ENCODE results near the gene DPF1.

Gene DPF1

GRCh38 chr19:38163419-38164290 is 60.4 kb downstream of the DPF1 start:
- Histone ChIP-seq H3K27ac (ENCODE audit: low read depth, low read length) (no peak overlapping the region), H3K4me1 (ENCODE audit: control insufficient read depth, insufficient read depth, low read length, unreplicated experiment) (no peaks in the 10 kb centered on the region), H3K4me3 (ENCODE audit: low read depth, low read length) (no peak overlapping the region), H3K27me3 (ENCODE audit: insufficient read depth, low read length) (no peaks in the 10 kb centered on the region), H2AFZ (ENCODE audit: low read length, unreplicated experiment) (no peak overlapping the region), H3K79me2 (ENCODE audit: control insufficient read depth, insufficient read depth, low read length, unreplicated experiment) (no peaks in the 10 kb centered on the region), H3K36me3 (ENCODE audit: insufficient read depth, low read length) (peaks cover 7% of the 10 kb centered on the region; the same call in 1 of the 2 replicates)

GRCh38 chr19:38162632-38163031 is 61.4 kb downstream of the DPF1 start:
- Histone ChIP-seq H3K79me2 (ENCODE audit: control insufficient read depth, insufficient read depth, low read length, unreplicated experiment) (no peaks in the 10 kb centered on the region), H3K36me3 (ENCODE audit: insufficient read depth, low read length) (peaks cover 7% of the 10 kb centered on the region; the same call in 1 of the 2 replicates), H3K4me1 (ENCODE audit: control insufficient read depth, insufficient read depth, low read length, unreplicated experiment) (no peaks in the 10 kb centered on the region), H3K27ac (ENCODE audit: low read depth, low read length) (no peak overlapping the region), H3K27me3 (ENCODE audit: insufficient read depth, low read length) (no peaks in the 10 kb centered on the region), H2AFZ (ENCODE audit: low read length, unreplicated experiment) (no peak overlapping the region), H3K4me3 (ENCODE audit: low read depth, low read length) (no peak overlapping the region)

- Histone ChIP-seq H3K4me1 (ENCODE audit: control insufficient read depth, insufficient read depth, low read length, unreplicated experiment) (no peaks in the 10 kb centered on the region), H3K27me3 (ENCODE audit: insufficient read depth, low read length) (no peaks in the 10 kb centered on the region), H3K36me3 (ENCODE audit: insufficient read depth, low read length) (peaks cover 7% of the 10 kb centered on the region; the same call in 1 of the 2 replicates), H3K79me2 (ENCODE audit: control insufficient read depth, insufficient read depth, low read length, unreplicated experiment) (no peaks in the 10 kb centered on the region), H3K4me3 (ENCODE audit: low read depth, low read length) (no peak overlapping the region), H3K27ac (ENCODE audit: low read depth, low read length) (no peak overlapping the region), H2AFZ (ENCODE audit: low read length, unreplicated experiment) (no peak overlapping the region)
These were observed 61.9 kb downstream of the DPF1 start for GRCh38 chr19:38162094-38162493.

Data from ACC112 (cell line).